ENCODE data around the gene KLC1.

DNA sequence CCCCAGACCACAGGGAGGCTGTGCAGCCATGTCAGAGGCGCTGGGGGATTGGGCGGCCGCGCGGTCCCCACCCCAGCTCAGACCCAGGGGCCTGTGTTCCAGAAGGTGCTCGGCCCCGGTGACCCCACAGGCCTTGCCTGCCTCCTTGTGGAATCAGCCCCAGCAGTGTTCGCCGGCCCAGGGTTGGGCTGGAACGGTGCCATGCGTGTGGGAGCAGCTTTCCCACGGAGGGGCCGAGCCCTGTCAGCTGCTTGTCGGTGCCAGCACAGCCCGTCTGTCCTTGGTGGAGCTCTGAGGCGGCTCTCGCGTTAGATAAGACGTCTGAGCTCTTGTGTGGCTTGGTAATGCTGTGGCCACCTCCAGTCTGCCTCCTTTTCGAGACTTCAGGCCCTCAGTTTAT is 95.1 kb downstream of the KLC1 start:
- TF ChIP-seq, protein P1, sequence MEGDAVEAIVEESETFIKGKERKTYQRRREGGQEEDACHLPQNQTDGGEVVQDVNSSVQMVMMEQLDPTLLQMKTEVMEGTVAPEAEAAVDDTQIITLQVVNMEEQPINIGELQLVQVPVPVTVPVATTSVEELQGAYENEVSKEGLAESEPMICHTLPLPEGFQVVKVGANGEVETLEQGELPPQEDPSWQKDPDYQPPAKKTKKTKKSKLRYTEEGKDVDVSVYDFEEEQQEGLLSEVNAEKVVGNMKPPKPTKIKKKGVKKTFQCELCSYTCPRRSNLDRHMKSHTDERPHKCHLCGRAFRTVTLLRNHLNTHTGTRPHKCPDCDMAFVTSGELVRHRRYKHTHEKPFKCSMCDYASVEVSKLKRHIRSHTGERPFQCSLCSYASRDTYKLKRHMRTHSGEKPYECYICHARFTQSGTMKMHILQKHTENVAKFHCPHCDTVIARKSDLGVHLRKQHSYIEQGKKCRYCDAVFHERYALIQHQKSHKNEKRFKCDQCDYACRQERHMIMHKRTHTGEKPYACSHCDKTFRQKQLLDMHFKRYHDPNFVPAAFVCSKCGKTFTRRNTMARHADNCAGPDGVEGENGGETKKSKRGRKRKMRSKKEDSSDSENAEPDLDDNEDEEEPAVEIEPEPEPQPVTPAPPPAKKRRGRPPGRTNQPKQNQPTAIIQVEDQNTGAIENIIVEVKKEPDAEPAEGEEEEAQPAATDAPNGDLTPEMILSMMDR (IDR thresholded peaks at IDR 0.05; ENCODE audit: insufficient read depth, low read depth, low read length) = no peak
- TF ChIP-seq EZH2 (IDR thresholded peaks at IDR 0.05; ENCODE audit: insufficient read depth, low read length) = no peak
